B cell (primary cell): ENCODE data around the gene INPP5B. TPM values are rescaled to one million over a fixed set of nuclear protein-coding genes. Genes with fewer than 3 reads are reported as not detected.
A peak's percentile ranks its signal among the peaks of the same experiment; 100 is the strongest.

Source experiments
- ATAC-seq: fragments of 200-7000 bp; cut with Tn5 transposase; one replicate; pipeline ENCODE4 v1.10.0; 2021; ENCODE audit warnings: low read depth, mild to moderate bottlenecking, moderate number of reproducible peaks, moderate library complexity
- CTCF ChIA-PET: fragments of 350-600 bp; sonication (Branson Sonifier 250); formaldehyde crosslinking; loops from one replicate; lab custom pipeline; 2021; ENCODE audit warnings: antibody characterized with exemption, inconsistent platforms; lab: Charles Lee
- POLR2A ChIA-PET: fragments of 350-600 bp; sonication (Branson Sonifier 250); formaldehyde crosslinking; loops from one replicate; lab custom pipeline; 2021; ENCODE audit warnings: antibody characterized with exemption; lab: Charles Lee
- DNase-seq: peaks from one replicate; pipeline ENCODE4 v3.0.0; 2013
- H2AFZ ChIP-seq: 2 replicates; pipeline ENCODE4 v1.6.1; 2012; ENCODE audit warnings: mild to moderate bottlenecking, low read depth, low read length; ENCODE audit not compliant: insufficient read depth, poor library complexity, severe bottlenecking
- H3K27ac ChIP-seq, 2 donors: 1 replicate in 1 of 2; 2 replicates in 1 of 2; pipeline ENCODE4 v1.5.1; 2012 to 2013; ENCODE audit warnings: low read length in 2 of 2, mild to moderate bottlenecking in 2 of 2, moderate library complexity in 1 of 2
- H3K27me3 ChIP-seq, 4 experiments: fragments of 200-600 bp in 1 of 4; sonication (generic) in 1 of 4; replicated peaks in 1 of 4; 1 replicate in 2 of 4; 2 replicates in 2 of 4; pipeline versions ENCODE4 v1.6.1 to v1.7.0; 2013 to 2016; ENCODE audit warnings: low read length in 3 of 4, mild to moderate bottlenecking in 2 of 4, mixed read lengths in 1 of 4, moderate library complexity in 1 of 4; ENCODE audit not compliant: insufficient read depth in 4 of 4, control insufficient read depth in 3 of 4; ENCODE audit errors: control extremely low read depth in 1 of 4
- H3K36me3 ChIP-seq, 2 experiments: replicated peaks in 1 of 2; 1 replicate in 1 of 2; 2 replicates in 1 of 2; pipeline versions ENCODE4 v1.6.1 to v1.7.1; 2013; ENCODE audit warnings: low read length in 1 of 2; ENCODE audit not compliant: insufficient read depth in 2 of 2, control insufficient read depth in 1 of 2; ENCODE audit errors: control extremely low read depth in 1 of 2, extremely low read depth in 1 of 2
- H3K4me1 ChIP-seq, 2 donors: fragments of 200-600 bp in 1 of 2; sonication (generic) in 1 of 2; 1 replicate in 1 of 2; 2 replicates in 1 of 2; pipeline versions ENCODE4 v1.5.1 to v1.6.1; 2013 to 2017; ENCODE audit warnings: low read length in 2 of 2; ENCODE audit not compliant: control insufficient read depth in 2 of 2, insufficient read depth in 2 of 2
- H3K4me2 ChIP-seq: replicated peaks from 2 replicates; pipeline ENCODE3; 2012; ENCODE audit warnings: mild to moderate bottlenecking, low read depth, low read length; ENCODE audit not compliant: poor library complexity, severe bottlenecking
- H3K4me3 ChIP-seq, 5 experiments: fragments of 200-600 bp in 1 of 5; sonication (generic) in 1 of 5; 1 replicate in 3 of 5; 2 replicates in 2 of 5; pipeline versions ENCODE4 v1.5.1 to v1.7.0; 2011 to 2016; ENCODE audit warnings: low read length in 4 of 5, mild to moderate bottlenecking in 4 of 5, low read depth in 2 of 5, control low read depth in 1 of 5, moderate library complexity in 1 of 5; ENCODE audit not compliant: insufficient read depth in 1 of 5; ENCODE audit errors: control extremely low read depth in 1 of 5, extremely low read depth in 1 of 5
- H3K79me2 ChIP-seq: fragments of 200-600 bp; sonication (generic); one replicate; pipeline ENCODE4 v1.6.0; 2016; ENCODE audit warnings: low read length; ENCODE audit not compliant: control insufficient read depth, insufficient read depth
- H3K9ac ChIP-seq: fragments of 200-600 bp; sonication (generic); 2 replicates; pipeline ENCODE4 v1.6.1; 2017; ENCODE audit warnings: mild to moderate bottlenecking, low read length, moderate library complexity
- H3K9me3 ChIP-seq, 3 donors: one replicate each; pipeline versions ENCODE4 v1.6.1 to v1.7.1; 2013; ENCODE audit warnings: low read length in 2 of 3; ENCODE audit not compliant: control insufficient read depth in 2 of 3, insufficient read depth in 1 of 3; ENCODE audit errors: control extremely low read depth in 1 of 3
- H4K20me1 ChIP-seq: 2 replicates; pipeline ENCODE4 v1.6.0; 2012; ENCODE audit warnings: mild to moderate bottlenecking, low read length; ENCODE audit not compliant: insufficient read depth, control insufficient read depth, poor library complexity, severe bottlenecking
- H3K27ac Mint-ChIP-seq: one replicate; pipeline ENCODE4 v1.8.0; 2021; ENCODE audit warnings: mixed read lengths
- H3K27me3 Mint-ChIP-seq: one replicate; pipeline ENCODE4 v1.8.0; 2021; ENCODE audit warnings: mixed read lengths
- H3K4me1 Mint-ChIP-seq: one replicate; pipeline ENCODE4 v1.8.0; 2021; ENCODE audit warnings: mixed read lengths
- H3K4me3 Mint-ChIP-seq: one replicate; pipeline ENCODE4 v1.8.0; 2021; ENCODE audit warnings: mixed read lengths
- H3K9me3 Mint-ChIP-seq: one replicate; pipeline ENCODE4 v1.8.0; 2022; ENCODE audit warnings: mixed read lengths; ENCODE audit not compliant: insufficient read depth
- EZH2 ChIP-seq: IDR thresholded peaks from 2 replicates; pipeline ENCODE4 v1.6.1; 2012; ENCODE audit warnings: borderline replicate concordance, low read depth, mild to moderate bottlenecking, moderate library complexity, low read length; ENCODE audit not compliant: insufficient read depth, poor library complexity, severe bottlenecking
- WGBS: methylation state at CpG from one replicate; pipeline ENCODE4 v1.1.5; 2013; ENCODE audit warnings: missing lambda C conversion rate; ENCODE audit not compliant: insufficient coverage; 5-methylcytosine and 5-hydroxymethylcytosine counted together
- intact Hi-C: fragments of 100-400 bp; cut with micrococcal nuclease; formaldehyde crosslinking; loops from one replicate; pipeline ENCODE4 v1.10.0; 2022
- polyA plus RNA-seq: library from polyadenylated mRNA; depleted of rRNA; stranded (reverse); fragments of >200 nt; gene quantifications from 2 replicates; pipeline ENCODE4 v1.2.3, GENCODE V29; 2012
- total RNA-seq, 2 donors: library from RNA; stranded (reverse); fragments of 120-200 nt in 1 of 2; gene quantifications; 1 replicate in 1 of 2; 2 replicates in 1 of 2; pipeline versions ENCODE4 v1.2.3 to v1.2.4, GENCODE V29; 2013 to 2022
- TF ChIP-seq, protein P1 (sequence below): fragments of 200-600 bp; IDR thresholded peaks from one replicate; pipeline ENCODE4 v1.8.0; 2022; ENCODE audit warnings: antibody characterized with exemption, mild to moderate bottlenecking

INPP5B gene
- total and polyA plus RNA-seq, 2 donors (not counting 1 experiment from before 2014, with no cell fraction given), result 45.4 to 63.3 TPM

DNA sequence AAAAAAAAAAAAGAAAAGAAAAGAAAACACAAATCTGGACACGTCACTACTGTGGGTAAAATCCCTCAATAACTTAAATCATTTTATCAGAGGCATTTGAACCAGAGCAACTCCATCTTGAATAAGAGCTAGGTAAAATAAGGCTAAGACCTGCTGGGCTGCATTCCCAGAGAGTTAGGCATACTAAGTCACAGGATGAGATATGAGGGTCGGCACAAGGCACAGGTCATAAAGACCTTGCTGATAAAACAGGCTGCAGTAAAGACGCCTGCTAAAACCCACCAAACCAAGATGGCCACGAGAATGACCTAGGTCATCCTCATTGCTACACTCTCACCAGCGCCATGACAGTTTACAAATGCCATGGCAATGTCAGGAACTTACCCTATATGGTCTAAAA is 43.9 kb downstream of the INPP5B start:
- peaks cover 1 to 10% (median 9%) of the 10 kb centered on the region in 3 donors for H3K9me3 ChIP-seq
- H3K4me2 ChIP-seq, result no peak overlapping the region
- H4K20me1 ChIP-seq, result peaks cover 9% of the 10 kb centered on the region
- no peak for TF ChIP-seq EZH2
- ATAC-seq (no peak), DNase-seq (no peak)
- H2AFZ ChIP-seq, result no peak overlapping the region
- no peak overlapping the region for H3K9ac ChIP-seq
- ChIA-PET POLR2A (no interaction called here), CTCF (interaction anchor here (0.8 to 2.6 kb wide), 2 partner anchors 11 to 19 kb away, joined by 4 to 5 read pairs; no protein-coding TSS in a partner anchor)
- H3K4me3 ChIP-seq, result no peak overlapping the region
- no peaks in the 10 kb centered on the region for H3K27me3 ChIP-seq
- no peaks in the 10 kb centered on the region for H3K36me3 ChIP-seq
- Mint-ChIP-seq H3K27me3 (no peaks in the 10 kb centered on the region), H3K27ac (no peak overlapping the region), H3K9me3 (no peaks in the 10 kb centered on the region), H3K4me3 (no peak overlapping the region), H3K4me1 (peaks cover 17% of the 10 kb centered on the region)
- intact Hi-C loops, result no loop called here
- WGBS, result 100% methylated on average over 3 of the region's 5 CpGs
- H3K79me2 ChIP-seq, result peaks cover 33% of the 10 kb centered on the region
- H3K27ac ChIP-seq, result peak overlapping the region in 1 of 2 donors; percentile 90
- H3K4me1 ChIP-seq, result peaks cover 18 to 23% of the 10 kb centered on the region in 2 donors

DNA sequence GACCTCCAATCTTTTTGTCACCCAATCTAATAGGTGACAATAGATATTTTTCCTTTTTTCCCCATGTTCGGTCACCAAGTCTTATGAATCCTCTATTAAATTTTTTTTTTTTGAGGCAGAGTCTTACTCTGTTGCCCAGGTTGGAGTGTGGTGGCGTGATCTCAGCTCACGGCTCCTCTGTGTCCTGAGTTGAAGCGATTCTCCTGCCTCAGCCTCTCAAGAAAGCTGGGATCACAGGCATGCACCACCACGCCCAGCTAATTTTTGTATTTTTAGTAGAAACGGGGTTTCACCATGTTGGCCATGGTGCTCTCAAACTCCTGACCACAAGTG is 45.0 kb downstream of the INPP5B start:
- Mint-ChIP-seq H3K27ac (peak overlapping the region; percentile 89), H3K9me3 (no peaks in the 10 kb centered on the region), H3K27me3 (no peaks in the 10 kb centered on the region), H3K4me3 (peak overlapping the region; percentile 69), H3K4me1 (peaks cover 17% of the 10 kb centered on the region)
- Histone ChIP-seq H3K4me2 (peak overlapping the region; percentile 39), H2AFZ (no peak overlapping the region), H3K27ac (peak overlapping the region; percentile 53 to 90), H3K9me3 (peaks cover under 1 to 10% (median 9%) of the 10 kb centered on the region in 3 donors), H4K20me1 (peaks cover 11% of the 10 kb centered on the region), H3K79me2 (peaks cover 33% of the 10 kb centered on the region), H3K9ac (peak overlapping the region; percentile 14), H3K27me3 (no peaks in the 10 kb centered on the region), H3K4me3 (no peak overlapping the region), H3K36me3 (no peaks in the 10 kb centered on the region), H3K4me1 (peaks cover 18 to 23% of the 10 kb centered on the region in 2 donors)
- CTCF ChIA-PET, result interaction anchor here (0.6 to 2.6 kb wide), 3 partner anchors 10 to 221 kb away, joined by 3 to 5 read pairs (median 3); no protein-coding TSS in a partner anchor
- ATAC-seq (no peak), DNase-seq (no peak)
- 100% methylated on average over 1 of the region's 6 CpGs for WGBS
- intact Hi-C loops, result no loop called here
- POLR2A ChIA-PET, result interaction anchor here (0.9 kb wide), 1 partner anchor 24 kb away, joined by 3 read pairs; no protein-coding TSS in a partner anchor
- TF ChIP-seq, protein P1, sequence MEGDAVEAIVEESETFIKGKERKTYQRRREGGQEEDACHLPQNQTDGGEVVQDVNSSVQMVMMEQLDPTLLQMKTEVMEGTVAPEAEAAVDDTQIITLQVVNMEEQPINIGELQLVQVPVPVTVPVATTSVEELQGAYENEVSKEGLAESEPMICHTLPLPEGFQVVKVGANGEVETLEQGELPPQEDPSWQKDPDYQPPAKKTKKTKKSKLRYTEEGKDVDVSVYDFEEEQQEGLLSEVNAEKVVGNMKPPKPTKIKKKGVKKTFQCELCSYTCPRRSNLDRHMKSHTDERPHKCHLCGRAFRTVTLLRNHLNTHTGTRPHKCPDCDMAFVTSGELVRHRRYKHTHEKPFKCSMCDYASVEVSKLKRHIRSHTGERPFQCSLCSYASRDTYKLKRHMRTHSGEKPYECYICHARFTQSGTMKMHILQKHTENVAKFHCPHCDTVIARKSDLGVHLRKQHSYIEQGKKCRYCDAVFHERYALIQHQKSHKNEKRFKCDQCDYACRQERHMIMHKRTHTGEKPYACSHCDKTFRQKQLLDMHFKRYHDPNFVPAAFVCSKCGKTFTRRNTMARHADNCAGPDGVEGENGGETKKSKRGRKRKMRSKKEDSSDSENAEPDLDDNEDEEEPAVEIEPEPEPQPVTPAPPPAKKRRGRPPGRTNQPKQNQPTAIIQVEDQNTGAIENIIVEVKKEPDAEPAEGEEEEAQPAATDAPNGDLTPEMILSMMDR, result no peak
- TF ChIP-seq EZH2, result no peak
